ENCODE measurements around the gene DNAH17. TPM values are rescaled to one million over a fixed set of nuclear protein-coding genes. Genes with fewer than 3 reads are reported as not detected.
"Not testable (repeated sequence)": the region's sequence is repeated elsewhere in the genome, so short reads cannot be mapped to it uniquely, and the experiment has no call there.

DNAH17 gene
- total and polyA plus RNA-seq, 2 of the 8 experiments (the other 6 are each of a cell fraction or from before 2014, with no cell fraction given): 0.14 to 0.67 TPM

DNA sequence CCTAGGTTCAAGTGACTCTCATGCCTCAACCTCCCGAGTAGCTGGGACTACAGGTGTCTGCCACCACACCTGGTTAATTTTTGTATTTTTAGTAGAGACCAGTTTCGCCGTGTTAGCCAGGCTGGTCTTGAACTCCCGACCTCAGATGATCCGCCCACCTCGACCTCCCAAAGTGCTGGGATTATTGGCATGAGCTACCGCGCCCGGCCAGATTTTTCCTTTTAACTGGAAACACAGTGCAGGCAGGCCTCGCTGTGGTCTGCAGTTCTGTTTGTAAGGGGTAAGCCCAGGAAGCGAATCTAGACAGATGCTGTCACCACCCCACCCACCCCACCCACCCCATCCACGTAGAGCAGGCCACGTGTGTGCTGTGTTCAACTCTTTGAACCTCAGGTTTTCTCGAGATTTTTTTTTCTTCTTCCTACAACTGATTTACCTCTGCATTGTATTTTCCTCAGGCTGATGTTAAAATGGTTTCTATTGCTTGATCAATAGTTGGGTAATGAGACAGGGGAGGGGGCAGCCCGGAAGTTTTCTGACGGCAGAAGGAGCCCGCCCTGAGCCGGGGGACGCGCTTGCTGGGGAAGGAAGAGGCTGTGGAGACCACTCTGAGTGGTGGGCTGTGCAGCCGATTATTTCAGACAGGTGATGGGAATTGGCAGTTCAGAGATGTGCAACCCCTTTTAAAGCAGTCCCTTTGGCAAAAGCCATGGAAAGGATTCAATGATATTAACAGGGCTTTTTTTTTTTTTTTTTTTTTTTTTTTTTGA is 72.9 kb downstream of the DNAH17 start (continued):
- TF ChIP-seq POU5F1 (IDR thresholded peaks at IDR 0.05; ENCODE audit: low read depth, low read length): no peak

DNA sequence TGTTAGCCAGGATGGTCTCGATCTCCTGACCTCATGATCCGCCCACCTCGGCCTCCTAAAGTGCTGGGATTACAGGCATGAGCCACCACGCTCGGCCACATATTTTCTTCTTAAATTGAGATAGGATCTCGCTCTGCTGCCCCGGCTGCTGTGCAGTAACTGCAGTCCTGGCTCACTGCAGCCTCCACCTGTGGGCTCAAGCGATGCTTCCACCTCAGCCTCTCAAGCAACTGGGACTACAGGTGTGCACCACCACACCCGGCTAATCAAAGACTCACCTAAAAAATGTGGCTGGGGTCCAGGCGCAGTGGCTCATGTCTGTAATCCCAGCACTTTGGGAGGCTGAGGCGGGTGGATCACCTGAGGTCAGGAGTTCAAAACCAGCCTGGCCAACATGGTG is 73.8 kb downstream of the DNAH17 start:
- FAIRE-seq; H3K4me3 ChIP-seq (ENCODE audit: extremely low read depth in 1 of 4, insufficient read depth in 2 of 4, low read depth in 3 of 4, low read length in 4 of 4); H3K36me3 ChIP-seq (ENCODE audit: control insufficient read depth in 2 of 4, insufficient read depth in 4 of 4, low read length in 3 of 4); H3K23ac ChIP-seq (ENCODE audit: insufficient read length); H3K9me3 ChIP-seq (ENCODE audit: insufficient read depth in 2 of 2, low read depth in 1 of 2, low read length in 1 of 2); H3K14ac ChIP-seq (ENCODE audit: insufficient read length); H2BK20ac ChIP-seq (ENCODE audit: low read length); H3K18ac ChIP-seq (ENCODE audit: extremely low read depth, low read length); H3K79me2 ChIP-seq (ENCODE audit: control insufficient read depth in 1 of 2, insufficient read depth in 2 of 2, low read length in 2 of 2); H4K91ac ChIP-seq (replicated peaks; ENCODE audit: insufficient read length, low read length); H2BK15ac ChIP-seq (ENCODE audit: low read length); H3K9ac ChIP-seq (replicated peaks in 1 of 4; ENCODE audit: extremely low read depth in 1 of 4, low read depth in 3 of 4, low read length in 3 of 4); H3K27ac ChIP-seq (ENCODE audit: low read depth, low read length); H3K4me2 ChIP-seq (ENCODE audit: insufficient read depth in 1 of 2, low read depth in 2 of 2, low read length in 2 of 2); H4K5ac ChIP-seq (ENCODE audit: insufficient read length, low read depth, low read length); POLR2A ChIA-PET (ENCODE audit: partially characterized antibody); DNase-seq (ENCODE audit: low read depth in 1 of 2, low spot score in 2 of 2); H3K56ac ChIP-seq (replicated peaks; ENCODE audit: insufficient read length, low read depth, low read length); H2BK5ac ChIP-seq (ENCODE audit: low read depth, low read length); H3K27me3 ChIP-seq (replicated peaks in 1 of 4; ENCODE audit: control insufficient read depth in 3 of 4, extremely low read depth in 1 of 4, insufficient read depth in 3 of 4, low read length in 3 of 4); H2BK120ac ChIP-seq (replicated peaks; ENCODE audit: low read depth, low read length); H3K4ac ChIP-seq (replicated peaks; ENCODE audit: insufficient read length, low read depth, low read length); H3K23me2 ChIP-seq (ENCODE audit: low read depth, low read length); H2AFZ ChIP-seq (ENCODE audit: low read length); H4K20me1 ChIP-seq (replicated peaks in 1 of 2; ENCODE audit: control insufficient read depth in 1 of 2, insufficient read depth in 2 of 2, low read length in 2 of 2); H2AK5ac ChIP-seq (ENCODE audit: low read depth, low read length); H4K8ac ChIP-seq (ENCODE audit: extremely low read depth, insufficient read depth, low read length); H2BK12ac ChIP-seq (ENCODE audit: low read depth, low read length); H3K4me1 ChIP-seq (replicated peaks in 1 of 4; ENCODE audit: control insufficient read depth in 3 of 4, insufficient read depth in 4 of 4, low read length in 3 of 4); H3K79me1 ChIP-seq (ENCODE audit: low read depth, low read length): not testable (repeated sequence)
- CTCF ChIA-PET (ENCODE audit: partially characterized antibody): interaction anchor here (1.0 kb wide), 1 partner anchor 11 kb away, joined by 3 read pairs; no protein-coding TSS in a partner anchor
- WGBS, 2 experiments (ENCODE audit: extremely low coverage in 1 of 2, insufficient coverage in 1 of 2, insufficient read length in 1 of 2, insufficient replicate concordance in 2 of 2, low coverage in 1 of 2, low lambda C conversion rate in 2 of 2, missing lambda C conversion rate in 1 of 2): 89% methylated on average over 10 of the region's 11 CpGs; no CpG with 5 or more reads in 1 of the 2 experiments
